HG02870 (cell line): ENCODE data around the gene AGMO.

Experiments
- ATAC-seq: cut with Tn5 transposase; IDR thresholded peaks from one replicate; pipeline ENCODE4 v1.9.1; 2021; ENCODE audit warnings: mild to moderate bottlenecking, moderate library complexity; ENCODE audit not compliant: unreplicated experiment

AGMO gene

DNA sequence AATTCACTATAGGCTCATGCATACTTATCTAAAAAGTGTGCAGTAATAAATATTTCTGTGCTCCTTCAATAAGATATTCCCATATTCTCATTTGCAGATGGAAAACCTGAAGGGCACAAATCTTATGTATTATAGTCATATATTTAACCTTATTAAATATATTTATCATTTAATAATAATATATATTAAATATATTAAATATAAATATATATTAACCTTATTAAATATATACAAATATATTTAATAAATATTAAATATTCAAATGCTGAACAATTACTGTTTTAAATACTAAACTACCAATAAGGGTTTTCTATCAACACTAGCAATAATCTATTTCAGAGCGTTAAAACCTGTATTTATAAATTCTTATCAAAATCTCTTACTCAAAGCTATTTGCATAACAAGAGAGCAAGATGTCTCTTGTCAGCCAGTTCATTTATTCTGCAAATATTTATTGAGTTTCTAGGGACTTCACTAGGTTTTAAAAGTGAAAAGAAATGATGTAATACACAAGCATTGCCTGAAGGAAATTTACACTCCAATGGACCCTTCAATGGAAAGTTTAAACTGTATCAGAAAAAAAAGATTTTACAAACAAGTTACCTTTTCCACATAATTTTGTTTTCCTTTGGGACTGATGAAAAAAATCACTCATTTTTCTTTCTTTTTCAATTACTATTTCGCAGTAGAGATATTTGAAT, 159.2 kb downstream of the AGMO start:
- ATAC-seq = no peak

- no peak for ATAC-seq
Measured at GRCh38 chr7:15400440-15400839, 161.4 kb downstream of the AGMO start.

DNA sequence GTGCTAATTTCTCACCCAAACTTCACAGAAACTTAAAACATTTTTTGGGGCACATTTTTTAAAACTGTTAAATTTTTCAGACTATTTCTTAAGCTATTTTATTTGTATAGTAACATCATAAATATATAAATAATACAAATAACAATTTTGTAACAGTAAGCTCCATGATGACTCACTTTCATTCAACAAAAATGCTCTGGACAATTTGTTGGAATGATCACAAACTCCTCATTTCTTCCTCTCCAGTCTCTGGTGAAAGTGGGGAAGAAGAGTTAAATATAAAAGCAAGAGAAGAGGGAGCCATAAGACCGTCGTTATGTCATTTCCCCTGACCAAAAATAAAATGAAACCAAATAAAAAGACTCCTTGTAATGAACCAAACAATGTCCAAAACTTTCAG, 162.4 kb downstream of the AGMO start:
- no peak for ATAC-seq

GRCh38 chr7:15397922-15398760, 163.7 kb downstream of the AGMO start:
- ATAC-seq = no peak

- ATAC-seq = no peak
Measured at GRCh38 chr7:15397159-15397550, 164.7 kb downstream of the AGMO start.

GRCh38 chr7:15396210-15397158, 165.3 kb downstream of the AGMO start:
- no peak for ATAC-seq

DNA sequence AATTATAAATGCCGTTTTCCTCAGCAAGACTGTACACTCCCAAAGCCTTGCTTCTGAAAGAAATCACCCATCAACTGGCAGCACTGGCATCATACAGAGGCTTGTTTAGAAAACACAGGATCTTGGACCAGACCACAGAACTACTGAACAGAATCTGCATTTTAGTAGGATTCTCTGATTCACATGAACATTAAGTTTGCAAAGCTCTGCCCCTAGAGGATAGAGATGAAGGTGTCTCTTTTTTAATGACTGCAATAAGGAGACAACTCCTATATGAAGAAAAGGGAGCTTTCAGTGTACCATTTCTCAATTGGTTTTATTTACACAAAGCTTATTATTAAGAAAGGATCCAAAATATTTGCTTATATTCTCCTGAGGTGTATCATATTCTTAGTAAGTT, 172.7 kb downstream of the AGMO start:
- no peak for ATAC-seq

GRCh38 chr7:15378494-15379145, 183.2 kb downstream of the AGMO start:
- no peak for ATAC-seq

GRCh38 chr7:15376600-15376999, 185.2 kb downstream of the AGMO start:
- ATAC-seq = no peak

- no peak for ATAC-seq
Measured at GRCh38 chr7:15370441-15370840, 191.4 kb downstream of the AGMO start.

DNA sequence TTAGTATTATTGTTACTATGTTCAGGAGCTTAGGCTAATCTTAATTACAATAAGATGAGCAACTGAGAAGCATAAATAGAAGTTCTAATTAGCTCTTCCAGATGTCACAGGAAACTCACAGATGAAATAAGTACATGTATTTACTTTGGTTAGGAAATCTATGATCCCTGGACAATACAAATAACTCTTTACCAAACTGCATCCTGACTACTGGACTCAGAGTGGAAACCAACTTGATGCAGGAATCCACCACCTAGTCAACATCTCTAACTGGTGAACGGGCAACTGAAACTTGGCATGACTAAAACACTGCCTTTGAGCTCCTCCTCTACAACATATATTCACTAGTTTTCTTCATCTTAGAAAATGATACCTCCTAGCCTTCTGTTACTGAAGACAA, 193.2 kb downstream of the AGMO start:
- no peak for ATAC-seq

DNA sequence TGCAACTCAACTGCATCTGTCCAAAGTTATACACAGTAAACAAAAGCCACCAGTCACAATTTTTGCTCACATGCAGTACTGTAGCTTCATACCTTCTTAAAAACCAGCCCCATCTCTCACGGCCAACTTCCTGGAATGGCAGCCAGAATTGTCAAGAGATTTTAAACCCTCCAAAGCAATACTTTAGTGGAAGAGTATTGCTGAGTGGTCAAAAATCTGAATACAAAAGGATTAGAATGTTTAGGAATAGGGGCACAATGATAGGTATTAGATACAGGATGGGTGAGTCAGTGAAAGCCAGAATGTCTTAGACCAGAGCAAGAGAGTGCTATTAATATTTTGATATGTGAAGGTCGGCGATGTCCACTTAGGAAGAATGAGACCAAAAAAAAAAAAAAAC, 193.9 kb downstream of the AGMO start:
- ATAC-seq = no peak

DNA sequence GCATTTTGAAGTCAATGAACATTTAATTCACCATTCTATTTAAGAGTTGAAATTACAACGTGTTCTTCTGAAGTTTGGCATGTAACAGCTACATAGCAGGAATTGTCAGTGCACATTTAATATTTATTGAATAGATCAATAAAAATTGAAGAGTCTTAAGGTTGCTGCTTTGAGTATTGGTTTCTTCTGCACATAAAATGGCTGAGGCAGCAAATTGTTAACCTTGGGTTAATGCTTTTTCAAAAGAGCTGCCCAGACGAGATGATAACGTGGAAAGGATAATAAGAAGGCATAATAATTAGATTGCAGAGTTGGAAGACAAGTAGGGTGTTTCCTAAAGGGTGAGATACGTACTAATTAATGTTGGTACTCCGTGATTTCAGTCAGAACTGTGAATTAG, 203.7 kb downstream of the AGMO start:
- no peak for ATAC-seq

DNA sequence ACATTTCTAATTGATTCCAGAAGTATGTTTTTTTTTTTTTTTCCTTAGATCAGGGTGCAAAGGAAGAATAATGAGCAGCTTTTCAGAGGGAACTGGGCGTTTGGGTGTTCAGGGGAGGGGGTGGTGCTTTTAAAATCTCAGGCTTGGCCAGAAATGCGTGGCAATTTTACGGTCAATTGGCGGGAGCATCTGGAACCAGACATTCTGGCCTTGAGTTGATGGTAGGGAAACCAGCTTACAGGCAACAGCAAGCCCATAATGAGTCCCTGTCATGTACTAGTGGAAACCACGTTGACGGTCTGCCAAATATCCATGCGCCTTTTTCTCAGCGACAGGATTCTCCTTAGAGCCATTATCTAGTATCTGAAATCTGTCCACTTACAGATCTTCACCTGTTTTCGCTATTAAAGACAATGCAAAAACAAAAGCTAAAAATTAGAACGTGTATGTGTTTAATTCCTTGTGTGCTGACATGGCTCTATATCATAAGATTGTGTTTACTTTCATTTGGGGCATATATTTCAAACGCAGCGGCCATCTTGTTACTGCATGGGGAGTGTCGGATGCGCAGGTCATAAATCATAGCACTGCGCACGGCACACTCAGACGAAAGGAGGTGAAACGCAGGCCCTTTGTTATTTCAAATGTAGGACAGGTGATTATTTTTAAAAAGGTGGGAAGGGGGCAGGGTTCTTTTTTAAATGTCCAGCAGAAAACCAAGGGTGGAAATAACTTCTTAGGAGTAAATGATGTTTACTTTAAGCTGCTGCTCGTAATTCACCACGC, 209.2 kb downstream of the AGMO start:
- ATAC-seq = no peak

- no peak for ATAC-seq
Measured at GRCh38 chr7:15345216-15345615, 216.6 kb downstream of the AGMO start.

DNA sequence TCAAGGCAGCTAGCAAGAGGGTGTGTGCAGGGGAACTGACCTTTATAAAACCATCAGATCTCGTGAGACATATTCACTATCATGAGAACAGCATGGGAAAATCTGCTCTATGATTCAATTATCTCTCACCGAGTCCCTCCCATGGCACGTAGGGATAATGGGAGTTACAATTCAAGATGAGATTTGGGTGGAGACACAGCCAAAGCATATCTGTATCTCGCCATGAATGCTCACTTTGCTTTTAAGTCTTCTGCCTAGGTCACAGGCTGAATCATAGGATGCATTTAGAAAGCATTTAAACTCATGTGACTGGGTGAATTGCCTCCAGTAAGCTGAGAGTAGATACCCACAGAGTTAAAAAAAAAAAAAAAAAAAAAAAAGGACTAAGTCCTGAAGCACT, 220.0 kb downstream of the AGMO start:
- no peak for ATAC-seq

DNA sequence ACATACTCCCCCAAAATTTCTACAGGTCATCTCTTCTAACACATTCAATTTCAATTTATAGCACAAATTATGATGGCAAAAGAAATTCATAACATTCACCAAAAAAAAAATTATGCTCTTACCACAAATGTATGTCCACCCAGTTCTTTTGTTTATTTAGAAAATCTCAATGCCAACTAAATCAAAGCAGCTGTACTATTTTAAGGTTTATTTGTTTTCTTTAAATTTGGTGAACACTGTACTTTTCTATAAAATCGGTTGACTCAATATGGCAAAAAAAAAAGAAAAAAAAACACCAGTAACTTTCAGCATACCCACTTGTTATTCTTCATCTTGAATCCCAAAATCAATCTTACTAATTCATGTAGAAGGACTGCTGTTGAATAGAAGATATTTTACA, 225.7 kb downstream of the AGMO start:
- ATAC-seq = no peak

DNA sequence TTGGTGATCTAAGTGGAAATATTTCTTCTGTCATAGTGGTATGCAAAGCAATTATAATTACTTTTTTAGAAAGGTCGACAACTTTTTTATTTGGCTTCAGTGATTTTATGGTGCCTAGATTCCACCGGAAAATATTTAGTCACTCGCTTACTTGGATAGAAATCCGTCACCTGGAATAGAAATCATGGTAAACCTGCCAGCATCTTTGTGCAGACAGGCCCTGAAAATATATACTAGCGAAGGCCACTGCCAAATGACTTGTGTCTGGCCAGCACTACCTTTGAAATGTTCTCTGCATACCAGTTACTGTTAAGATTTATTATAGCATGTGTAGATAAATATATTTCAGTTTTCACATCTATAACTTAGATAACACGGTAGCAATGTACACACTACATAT, 226.4 kb downstream of the AGMO start:
- no peak for ATAC-seq

DNA sequence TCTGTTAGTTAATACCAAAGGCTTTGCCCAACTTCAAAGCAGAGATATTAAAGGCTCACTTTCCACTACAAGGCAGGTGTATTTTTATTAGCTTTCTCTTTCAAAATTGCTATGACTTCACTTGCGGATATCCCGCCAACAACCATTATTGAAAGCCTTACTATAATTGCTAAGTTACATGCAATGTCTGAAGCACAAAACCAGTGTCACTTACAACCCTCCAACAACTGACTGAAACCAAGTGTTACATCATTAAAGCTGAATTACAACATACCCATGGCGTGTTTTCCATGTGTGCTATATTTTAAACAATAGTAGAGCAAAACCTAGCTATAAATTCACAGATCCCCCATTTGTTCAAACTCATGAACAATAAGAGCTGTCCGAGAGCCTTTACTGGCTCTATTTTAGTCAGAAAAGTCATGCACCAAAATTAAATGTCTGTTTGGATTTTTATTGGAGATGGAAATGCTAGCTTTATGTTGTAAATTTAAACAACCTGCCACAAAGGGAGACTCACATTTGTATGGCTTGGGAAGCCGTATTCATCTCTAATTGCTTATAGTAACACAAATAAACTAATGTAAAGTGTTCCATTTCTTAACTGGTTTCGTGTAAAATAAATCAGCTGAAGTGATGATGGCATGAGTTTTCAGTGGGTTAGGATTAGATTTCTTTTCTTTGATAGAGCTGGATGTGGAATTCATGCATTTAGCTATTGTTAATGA, 227.1 kb downstream of the AGMO start:
- no peak for ATAC-seq
